GM18519 (cell line): ENCODE results near the gene CAPZA1.

ENCODE experiments used
- ATAC-seq: cut with Tn5 transposase; IDR thresholded peaks from one replicate; pipeline ENCODE4 v1.9.1; 2021; ENCODE audit warnings: mild to moderate bottlenecking, moderate library complexity; ENCODE audit not compliant: unreplicated experiment, low FRiP score

The CAPZA1 gene

DNA sequence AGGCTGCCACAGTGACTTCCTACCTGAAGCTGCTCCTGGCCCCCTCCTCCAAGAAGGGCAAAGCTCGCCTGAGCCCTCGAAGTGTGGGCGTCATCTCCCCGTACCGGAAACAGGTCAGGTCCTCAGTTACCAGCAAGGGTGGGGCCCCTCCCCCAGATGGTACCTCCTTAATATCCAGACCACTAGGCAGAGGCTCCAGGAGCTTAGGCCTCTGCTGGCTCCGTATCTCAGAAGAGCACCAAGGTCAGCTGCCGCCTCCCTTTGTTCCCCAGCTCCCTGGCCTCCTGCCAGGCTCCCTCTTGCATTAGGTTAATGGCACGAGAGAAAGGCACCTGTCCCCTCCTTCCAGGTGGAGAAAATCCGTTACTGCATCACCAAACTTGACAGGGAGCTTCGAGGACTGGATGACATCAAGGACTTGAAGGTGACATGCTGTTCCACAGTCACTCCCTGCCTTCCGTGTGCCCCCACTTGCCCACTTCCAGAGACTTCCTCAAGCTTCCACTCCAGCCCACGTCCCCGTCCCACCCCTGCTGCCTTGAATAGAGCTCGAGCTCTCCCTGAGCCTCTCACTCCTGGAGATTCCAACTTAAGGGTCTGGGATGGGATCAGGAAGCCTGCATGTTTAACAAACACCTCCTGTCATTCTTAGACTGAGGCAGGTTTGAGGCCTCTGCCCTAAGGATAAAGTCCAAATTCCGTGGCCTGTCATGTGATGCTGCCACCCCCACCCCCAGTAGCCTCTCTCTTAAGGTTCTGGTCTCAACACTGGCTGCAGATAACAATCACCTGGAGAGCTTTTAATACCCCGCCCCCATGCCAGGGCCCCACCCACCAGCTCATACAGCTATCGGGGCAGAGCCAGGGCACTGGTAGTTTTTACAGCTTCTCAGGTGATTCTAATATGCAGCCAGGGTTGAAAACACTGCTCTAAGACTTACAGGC, 79.0 kb downstream of the CAPZA1 start:
- ATAC-seq: no peak

DNA sequence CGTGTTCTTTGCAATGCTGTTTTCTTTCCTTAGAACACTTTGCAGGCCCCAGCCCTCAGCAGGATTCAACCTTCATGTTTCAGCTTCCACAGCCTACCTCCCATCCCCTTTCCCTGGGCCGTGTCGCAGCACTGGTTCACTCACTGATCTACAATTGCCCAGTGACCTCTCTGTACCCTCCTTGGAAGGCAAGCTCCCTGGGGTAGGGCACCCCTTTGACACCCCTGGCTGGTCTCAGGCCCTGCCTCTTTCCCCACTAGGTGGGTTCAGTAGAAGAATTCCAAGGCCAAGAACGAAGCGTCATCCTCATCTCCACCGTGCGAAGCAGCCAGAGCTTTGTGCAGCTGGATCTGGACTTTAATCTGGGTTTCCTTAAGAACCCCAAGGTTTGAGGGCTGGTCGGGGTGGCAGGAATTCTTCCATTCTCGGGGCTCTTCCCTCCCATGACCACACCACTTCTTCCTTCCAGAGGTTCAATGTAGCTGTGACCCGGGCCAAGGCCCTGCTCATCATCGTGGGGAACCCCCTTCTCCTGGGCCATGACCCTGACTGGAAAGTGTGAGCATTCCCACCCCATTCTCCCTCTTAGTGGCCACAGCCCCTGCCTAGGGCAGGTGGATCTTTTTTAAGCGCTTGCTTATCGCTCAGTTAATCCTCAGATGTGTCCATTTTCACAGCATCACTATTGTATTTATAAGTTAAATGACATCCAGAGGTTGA, 80.0 kb downstream of the CAPZA1 start:
- no peak for ATAC-seq

DNA sequence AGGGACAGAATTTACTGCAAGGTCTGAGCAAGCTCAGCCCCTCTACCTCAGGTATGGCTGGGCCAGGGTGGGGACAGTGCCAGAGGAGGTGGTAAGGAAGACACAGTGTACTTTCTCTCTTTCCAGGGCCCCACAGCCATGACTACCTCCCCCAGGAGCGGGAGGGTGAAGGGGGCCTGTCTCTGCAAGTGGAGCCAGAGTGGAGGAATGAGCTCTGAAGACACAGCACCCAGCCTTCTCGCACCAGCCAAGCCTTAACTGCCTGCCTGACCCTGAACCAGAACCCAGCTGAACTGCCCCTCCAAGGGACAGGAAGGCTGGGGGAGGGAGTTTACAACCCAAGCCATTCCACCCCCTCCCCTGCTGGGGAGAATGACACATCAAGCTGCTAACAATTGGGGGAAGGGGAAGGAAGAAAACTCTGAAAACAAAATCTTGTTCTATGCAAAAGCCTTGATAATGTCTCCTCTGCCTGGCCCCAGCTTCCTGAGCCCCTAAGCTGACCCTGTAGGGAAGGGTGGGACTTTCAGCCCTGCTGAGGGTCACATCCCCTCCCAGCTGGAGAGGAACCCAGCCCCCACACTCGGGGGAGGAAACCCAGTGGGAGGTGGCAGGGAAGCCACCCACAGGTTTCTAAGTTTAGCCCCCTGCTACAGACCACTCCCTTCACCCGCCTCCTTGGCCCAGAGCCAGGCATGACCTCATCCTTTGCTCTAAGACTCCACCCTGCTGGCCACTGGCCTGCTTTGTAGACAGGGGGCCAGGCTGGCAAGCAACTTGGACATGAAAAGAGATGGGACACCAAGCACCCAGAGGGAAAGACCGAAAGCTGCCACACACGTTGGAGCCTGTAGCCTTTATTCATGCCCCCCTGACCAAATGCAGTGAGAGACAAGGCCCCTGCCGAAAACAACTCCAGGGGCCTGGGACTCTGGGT, 80.9 kb downstream of the CAPZA1 start:
- ATAC-seq: peak; percentile 32

DNA sequence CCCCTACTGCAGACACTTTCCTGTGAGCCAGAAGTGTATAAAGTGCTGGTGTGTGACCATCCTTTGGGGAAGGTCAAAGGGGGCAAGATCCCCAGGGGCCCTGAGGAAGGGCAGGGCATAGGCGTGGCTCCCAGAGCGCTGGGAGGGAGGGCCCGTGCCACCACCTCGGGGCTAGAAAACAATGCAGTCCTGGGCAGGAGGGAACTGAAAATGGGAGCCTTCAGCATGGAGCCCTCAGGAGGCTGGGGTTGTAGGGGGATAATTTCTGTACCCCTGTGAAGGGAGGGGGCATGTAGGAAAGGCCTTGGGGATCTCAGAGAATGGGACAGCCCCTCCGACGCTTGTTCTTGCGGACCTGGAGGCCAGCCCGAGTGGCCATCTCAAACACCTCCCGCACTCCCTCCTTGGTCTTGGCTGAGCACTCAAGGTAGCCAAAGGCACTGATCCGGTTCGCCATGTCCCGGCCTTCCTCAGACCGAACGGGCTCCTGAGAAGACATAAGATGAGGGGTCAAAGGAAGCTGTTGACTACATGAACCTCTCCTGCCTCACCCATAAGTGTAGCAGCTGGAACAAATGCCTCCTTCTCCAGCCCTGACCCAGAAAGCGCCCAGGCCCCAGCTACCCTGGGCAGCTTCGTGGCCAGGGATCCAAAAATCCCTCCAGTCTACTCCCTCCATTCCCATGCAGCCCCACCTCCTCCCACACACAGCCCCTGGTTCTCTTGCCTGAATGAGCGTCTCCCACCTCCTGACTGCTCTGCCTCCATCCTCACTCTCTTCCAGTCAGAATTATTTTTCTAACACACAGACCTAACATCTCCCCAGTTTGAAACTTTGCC, 81.8 kb downstream of the CAPZA1 start:
- ATAC-seq: no peak

DNA sequence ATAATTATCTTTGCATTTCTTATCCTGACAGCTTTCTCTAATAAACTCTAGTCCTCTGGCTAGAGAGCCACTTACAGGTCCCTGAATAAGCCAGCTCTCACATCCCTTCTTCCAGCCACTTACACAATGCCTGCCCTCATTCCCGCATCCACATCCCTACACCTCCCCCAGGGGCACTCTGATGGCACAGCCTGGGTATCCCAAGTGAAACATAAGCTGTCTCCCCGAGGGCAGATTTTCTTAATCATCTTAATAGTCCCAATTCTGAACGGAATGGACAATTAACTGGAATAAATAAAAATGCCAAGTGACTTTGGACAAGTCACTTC, 82.4 kb downstream of the CAPZA1 start:
- ATAC-seq: no peak

DNA sequence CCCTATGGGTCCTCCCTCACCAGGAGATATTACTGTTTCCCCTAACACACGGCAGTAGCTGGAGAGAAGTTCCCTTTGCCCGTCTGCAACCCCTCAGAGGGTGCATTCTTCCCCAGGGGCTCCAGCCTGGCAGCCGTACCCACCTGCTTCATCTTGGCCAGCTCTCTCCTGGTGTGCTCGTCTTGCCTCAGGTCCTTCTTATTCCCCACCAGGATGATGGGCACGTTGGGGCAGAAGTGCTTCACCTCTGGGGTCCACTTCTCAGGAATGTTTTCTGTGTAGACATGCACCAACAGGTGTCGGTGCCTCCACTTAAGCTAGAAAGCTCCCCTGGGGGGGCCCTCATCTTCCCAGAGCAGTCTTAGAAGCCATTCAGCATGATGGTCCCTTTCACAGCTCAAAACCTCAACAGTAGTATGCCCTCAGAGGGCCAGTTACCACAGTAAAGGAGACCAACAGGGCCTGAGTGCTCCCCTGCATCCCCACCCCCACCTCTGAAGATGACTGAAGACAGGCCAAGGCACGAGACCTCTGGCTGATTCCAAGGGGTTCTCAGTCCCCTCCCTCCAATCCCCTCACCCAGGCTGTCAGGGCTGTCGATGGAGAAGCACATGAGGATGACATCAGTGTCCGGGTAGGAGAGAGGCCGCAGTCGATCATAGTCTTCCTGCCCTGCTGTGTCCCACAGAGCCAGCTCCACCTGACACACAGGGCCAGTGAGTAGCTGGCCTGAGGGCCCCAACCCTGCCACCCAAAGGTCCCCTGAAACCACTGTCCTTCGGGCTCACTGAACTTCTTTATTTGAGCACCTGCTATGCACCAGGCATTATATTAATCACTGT, 83.0 kb downstream of the CAPZA1 start:
- ATAC-seq: no peak

DNA sequence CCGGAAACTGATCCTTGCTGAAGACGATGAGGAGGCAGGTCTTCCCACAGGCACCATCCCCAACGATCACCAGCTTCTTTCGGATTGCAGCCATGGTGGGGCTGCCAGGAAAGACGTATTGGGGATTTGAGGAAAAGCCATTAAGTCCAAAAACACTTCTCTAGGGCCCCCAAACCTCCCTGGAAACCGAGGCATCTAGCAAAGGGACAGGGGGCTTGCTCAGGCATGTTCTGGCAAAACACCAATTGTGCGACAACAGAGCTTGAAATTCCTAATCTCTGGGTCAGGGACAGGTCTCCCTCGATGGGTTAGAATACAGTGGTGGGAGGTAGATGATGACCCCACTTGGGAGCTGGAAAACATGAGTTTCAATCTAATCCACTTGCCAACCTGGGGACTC, 84.1 kb downstream of the CAPZA1 start:
- ATAC-seq: no peak

DNA sequence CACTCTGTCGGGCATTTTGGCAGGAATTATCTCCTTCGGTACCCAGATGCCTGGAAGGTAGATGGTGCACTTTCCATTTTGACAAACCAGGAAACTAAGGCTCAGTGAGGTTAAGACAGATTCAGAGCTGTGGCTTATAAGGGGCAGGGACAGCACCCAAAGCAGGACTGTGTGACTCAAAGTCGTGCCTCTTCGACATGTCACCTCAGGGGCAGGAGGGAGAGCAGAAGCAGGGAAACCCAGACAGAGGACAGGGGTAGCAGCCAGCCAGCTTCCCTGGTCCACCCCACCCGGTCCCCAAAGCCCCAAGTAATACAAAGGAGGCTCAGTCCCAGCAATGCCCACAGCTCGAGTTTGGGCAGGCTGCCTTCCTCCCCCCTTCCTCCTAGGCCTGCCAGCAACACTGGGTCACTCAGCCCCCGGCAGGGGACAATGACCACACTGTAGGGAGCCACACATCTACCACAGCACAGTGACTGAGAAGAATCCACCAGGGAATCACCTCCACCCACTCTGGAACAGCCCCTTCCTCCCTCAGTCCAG, 84.8 kb downstream of the CAPZA1 start:
- ATAC-seq: no peak

DNA sequence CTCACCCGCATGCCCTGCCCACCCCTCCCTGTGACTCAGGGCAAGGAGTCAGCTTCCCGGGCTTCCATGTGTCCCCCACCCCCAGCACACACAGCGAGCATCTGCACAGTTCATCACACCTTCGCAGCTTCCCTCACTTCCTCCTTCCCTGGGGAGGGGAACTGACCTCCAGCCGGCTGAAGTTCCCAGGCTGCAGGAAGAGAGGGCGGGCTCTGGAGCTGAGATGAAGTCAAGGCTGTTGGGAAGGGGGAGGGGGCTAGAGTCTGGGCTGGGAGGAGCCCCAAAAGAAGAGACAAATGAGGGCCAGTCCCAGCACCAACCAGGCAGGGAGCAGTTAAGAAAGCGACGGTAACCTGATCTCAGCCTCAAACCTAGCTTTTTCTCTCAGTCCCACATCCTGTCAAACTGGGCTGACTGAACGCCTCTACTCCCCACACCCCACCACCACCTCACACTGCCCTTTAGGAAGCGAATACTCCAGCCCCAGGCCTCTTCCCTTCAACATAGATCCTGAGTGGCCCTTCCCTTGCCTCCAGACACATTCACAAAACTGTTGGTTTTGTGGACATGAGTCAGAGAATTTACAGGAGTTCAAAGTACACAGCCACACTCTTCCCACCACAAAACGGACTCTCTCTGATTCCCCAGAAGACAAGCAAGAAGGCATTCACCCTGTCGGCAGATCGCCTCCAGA, 85.4 kb downstream of the CAPZA1 start:
- ATAC-seq: peak; percentile 33

DNA sequence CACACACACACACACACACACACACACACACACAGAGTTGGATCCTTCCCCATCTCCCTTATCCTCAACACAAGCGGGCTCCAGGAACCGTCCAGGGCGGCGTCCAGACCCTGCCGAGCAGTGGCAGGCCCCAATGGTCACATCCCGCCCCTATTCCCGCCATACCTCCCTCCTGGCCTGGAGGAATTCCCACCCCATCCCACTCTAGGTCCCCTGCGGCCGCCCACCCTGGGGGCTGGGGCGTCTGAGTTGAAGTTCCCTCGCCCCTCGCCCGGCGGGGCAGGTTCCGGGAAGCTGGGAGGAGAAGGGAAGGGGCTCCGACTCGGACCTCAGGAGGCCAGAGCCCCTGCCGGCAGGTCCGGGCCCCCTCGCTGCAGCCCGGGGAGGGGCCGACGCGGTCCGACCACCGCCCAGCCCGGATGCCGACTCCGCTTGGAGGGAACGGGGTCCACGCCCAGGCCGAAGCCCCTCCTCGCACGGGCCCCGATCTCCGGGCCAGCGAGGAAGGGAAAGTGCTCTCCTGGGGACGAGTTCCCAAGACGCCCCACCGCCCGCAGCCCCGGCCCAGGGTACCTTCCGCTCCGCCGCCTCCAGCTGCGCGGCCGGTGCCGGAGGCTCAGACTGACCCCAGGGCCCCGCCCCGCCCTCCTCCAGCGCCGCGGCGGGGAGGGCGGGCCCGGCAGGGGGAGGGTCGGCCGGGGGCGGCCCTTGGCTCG, 87.0 kb downstream of the CAPZA1 start, which contains the start of gene RHOC:
TSS of gene RHOC (minus strand) at position 623 of the 716 bp plus-strand sequence. CDS start 3,328 bp downstream, outside the sequence.
- ATAC-seq: peak; percentile 34

DNA sequence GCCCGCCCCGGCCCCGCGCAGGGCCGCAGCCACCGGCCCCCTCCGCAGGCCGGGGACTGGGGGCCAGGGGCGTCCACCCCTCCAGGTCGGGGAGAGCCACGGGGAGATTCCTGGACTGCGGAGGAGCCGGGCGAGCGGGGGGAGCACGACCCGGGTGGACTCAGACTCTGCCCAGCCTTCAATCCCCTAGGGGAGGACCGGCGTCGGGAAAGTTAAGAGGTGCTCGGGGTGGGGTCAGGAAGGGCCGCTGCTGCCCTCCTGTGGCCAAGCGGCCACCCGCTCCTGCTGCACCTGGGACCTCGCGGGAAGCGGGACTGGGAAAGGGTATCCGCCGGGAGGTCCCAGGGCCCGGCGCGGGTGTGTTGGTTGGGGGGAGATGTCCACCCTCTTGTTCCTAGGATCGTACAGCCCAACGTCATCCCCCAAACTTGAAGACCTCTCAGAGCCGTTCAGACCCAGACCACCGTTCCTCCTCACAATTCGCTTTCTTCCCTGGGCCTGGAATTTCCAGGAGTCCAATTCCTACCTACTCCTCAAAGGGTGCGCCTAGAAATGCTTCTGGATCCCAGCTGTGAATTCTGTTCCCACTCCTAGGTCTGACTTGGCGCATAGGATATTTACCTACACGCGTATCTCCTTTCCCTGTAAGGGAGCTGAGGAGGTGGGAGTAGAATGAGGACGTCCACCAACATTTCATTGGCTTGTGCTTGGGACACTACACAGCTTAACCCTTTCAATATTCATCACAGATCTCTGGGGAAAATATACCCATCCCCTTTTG, 87.8 kb downstream of the CAPZA1 start:
- peak; percentile 26 for ATAC-seq

DNA sequence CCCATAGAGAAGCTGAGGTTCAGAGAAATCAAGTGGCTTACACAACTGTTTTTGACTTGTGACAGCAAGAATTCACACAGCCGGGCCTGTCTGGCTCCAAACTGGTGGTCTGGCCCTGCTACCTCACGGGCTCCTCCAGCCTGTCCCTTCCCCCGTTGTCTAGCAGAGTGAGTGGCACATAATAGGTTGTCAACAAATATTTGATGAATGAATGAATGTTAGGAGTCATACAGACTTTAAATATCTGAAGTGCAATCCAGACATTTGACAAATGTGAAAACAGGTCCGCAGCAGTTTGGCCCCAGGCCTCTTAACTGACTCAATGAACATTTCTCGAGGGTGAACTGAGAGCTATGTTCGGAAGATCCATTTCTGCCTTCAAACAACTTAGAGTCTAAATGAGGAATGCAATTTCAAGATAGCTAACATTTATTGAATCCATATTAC, 88.4 kb downstream of the CAPZA1 start:
- no peak for ATAC-seq

DNA sequence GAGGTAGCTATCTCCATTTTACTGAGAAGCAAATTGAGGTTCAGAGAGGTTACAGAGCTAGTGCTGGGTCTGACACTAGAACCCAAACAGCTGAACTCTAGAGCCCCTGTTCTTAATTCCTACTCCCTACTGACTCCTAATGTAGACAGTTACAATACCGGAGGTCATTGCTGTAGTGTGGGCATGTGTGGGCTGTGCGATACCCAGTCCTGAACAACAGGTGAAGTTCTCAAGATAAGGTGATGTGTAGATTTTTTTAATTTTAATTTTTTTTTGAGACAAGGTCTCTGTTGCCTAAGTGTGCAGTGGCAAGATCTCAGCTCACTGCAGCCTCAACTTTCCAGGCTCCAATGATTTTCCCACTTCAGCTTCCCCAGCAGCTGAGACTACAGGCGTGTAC, 88.9 kb downstream of the CAPZA1 start:
- ATAC-seq: no peak

DNA sequence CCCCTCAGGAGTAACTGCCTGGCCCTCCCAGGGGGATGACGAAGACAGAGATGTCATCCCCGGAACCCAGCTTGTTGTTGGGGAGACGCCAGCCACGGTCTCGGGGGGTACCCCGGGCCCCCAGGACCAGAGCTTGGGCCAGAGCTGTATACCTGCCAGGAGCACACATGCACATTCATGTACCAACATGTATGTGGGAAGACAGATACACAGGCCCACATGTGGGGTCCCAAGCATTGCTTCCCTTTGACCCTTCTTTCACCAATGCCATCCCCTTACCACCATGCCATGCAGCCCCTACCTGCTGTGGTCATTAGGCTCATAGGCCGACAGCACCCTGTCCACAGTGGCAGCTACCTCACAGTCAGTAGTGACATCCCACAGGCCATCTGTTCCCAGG, 90.5 kb downstream of the CAPZA1 start:
- ATAC-seq: no peak

DNA sequence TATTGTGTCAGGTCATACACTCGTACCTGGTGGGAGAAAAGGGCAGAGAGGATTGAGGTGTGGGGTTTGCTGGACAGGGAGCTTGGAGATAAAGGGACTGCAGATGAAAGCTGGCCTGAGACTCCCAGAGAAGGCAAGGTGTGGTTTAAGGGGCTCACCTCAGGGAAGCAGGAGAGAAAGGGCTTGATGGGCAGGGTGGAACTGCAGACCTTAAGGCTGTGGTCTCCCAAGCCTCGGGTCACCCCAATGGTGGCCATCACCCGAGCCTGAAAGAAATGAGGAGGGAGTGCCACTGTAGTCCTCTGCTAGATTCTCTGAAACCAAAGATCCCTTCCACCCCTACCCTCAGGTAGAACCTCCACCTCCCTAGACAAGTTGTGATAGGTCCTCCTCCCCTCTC, 91.0 kb downstream of the CAPZA1 start:
- no peak for ATAC-seq

DNA sequence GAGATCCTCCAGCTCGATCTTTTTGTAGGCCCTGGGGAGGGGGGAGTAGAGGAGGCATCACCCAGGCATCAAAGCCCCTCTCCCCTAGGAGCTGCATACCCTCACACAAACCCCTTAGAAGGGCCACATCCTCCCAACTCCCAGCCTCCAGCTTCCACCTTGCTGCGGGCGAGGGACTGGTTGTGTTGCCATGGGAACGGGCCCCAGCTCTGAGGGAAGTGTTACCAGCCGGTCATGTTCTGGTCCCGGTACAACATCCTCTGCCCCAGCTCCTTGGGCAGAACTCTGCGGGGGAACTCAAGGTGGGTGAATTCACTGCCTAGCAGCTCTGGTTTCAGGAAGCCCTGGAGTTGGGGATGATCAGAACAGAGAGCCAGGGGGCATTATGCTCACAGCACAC, 91.4 kb downstream of the CAPZA1 start:
- no peak for ATAC-seq

DNA sequence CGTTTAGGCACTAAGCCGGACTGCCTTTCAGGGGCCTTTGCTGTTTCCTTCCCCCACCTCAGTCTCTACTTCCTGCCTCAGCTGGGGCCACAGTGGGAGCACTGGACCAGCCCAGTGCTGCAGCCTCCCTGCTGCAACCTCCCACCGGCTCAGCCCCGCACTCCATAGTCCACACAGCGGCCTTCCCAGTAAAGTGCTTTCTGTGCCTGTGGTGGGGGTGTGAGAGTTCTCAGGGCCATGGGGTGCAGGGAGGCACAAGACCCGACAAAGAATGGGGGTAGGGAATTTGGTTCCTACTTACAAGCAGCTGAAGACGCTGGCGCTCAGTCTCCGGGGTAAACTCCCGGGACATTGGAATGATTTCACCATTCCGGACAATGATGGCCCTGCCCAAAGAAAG, 92.0 kb downstream of the CAPZA1 start:
- no peak for ATAC-seq
